Stimulated activated CD8-positive, alpha-beta memory T cell treated with anti-CD3 and anti-CD28 coated beads, Interleukin-15, amount 100 ng/mL, for 1 hour (primary cell): ENCODE results near the gene STK32C.

Experiments
- DNase-seq: peaks from one replicate; pipeline ENCODE4 v3.0.0-alpha.2; 2020; ENCODE audit warnings: low read depth

Gene STK32C

DNA sequence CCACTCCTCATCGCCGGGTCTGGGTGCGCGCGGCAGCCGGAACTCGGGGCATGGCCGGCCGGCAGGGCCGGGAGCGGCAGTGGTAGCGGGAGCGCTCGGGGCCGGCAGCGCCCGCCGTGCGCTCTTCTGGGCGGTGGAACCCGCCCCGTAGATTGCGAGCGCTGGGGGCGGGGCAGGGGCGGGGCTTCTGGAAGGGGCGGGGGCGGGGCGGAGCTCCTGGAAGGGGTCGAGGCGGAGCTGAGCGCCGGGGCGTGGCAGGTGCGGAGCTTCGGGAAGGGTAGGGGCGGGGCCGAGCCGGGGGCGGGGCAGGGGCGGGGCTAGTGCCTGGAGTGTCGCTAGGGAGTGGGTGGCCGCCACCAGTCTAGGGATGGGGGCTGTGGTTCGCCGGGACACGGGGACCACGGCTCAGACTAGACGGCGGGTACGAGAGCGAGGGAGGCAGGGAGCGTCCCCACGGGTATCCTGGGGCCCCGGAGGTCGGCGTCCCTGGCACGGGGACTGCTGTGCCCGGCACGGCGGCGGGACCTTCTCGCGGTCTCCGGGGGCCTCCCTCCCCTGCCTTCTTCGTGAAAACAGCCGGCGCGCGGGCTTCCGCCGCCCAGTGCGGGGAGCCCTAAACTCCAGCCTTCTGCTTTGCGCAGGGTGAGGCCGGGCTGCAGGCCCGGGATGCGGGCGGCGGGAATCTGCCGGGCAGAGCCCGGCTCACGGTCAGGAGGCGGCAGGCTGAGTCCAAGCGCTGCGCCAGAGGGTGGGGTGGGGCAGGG is at the start of gene STK32C:
TSS of gene STK32C (minus strand) at position 128 of the 764 bp plus-strand sequence. CDS start at position 11, 117 bp downstream.
- peak; percentile 78 for DNase-seq

DNA sequence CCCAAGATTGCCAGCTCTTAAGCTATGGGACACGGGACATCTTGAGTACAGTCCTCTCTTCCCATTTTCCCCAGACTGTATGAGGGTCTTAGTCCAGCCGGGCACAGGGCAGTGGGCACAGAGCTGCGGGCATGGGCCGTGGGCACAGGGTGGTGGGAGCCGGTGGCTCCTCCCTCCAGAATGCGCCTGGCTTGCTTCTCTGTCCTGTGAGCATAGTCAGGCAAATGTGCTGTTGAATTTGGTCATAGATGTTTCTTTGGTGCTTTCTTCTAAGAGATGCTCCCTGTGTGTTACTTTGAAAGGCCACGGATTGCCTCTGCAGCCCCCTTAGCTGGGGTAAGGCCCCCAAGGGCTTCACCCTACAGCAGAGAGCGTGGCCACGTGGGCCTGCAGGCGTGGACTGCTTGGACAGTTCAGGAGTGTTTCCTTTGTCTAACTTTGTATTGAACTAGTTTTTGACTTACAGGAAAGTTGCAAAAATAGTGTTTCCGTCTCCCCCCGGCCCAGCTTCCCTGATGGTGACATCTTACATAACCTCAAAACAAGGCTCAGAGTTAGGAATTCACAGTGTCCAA is 49.0 kb upstream of the STK32C start:
- DNase-seq: no peak

DNA sequence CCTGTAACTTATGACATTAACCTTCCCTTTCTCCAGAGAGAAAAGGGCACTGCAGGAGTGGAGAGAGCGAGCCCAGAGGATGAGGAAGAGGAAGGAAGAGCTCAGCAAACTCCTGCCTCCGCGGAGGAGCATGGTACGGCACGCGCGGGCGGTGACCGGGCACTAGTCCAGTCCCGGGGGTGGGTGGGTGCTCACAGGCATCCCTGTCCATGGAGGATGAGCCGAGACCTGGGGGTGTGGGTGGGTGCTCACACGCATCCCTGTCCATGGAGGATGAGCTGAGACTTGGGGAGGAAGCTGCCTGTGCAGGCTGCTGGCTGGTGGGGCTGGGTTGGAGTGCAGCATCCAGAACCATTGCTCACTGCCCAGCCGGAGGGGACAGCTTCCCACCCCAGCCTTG is 48.0 kb upstream of the STK32C start:
- no peak for DNase-seq

DNA sequence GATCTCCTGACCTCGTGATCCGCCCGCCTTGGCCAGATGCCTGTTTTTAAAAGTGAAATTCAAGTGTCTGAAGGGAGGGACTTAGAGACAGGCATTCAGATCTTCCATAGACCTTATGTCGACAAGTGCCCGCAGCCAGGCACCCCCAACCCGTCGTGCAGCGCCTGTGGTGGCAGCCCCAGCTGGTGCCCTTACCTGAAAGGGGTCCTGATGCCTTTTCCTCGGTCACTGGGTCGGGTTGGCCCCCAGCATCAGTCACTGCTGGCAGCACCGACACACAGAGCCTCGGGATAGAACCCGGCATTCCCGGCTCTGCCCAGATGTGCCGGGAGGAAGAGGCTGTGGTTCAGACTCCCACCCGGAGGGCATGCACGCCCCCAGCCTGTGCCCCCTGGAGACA is 47.5 kb upstream of the STK32C start:
- no peak for DNase-seq

DNA sequence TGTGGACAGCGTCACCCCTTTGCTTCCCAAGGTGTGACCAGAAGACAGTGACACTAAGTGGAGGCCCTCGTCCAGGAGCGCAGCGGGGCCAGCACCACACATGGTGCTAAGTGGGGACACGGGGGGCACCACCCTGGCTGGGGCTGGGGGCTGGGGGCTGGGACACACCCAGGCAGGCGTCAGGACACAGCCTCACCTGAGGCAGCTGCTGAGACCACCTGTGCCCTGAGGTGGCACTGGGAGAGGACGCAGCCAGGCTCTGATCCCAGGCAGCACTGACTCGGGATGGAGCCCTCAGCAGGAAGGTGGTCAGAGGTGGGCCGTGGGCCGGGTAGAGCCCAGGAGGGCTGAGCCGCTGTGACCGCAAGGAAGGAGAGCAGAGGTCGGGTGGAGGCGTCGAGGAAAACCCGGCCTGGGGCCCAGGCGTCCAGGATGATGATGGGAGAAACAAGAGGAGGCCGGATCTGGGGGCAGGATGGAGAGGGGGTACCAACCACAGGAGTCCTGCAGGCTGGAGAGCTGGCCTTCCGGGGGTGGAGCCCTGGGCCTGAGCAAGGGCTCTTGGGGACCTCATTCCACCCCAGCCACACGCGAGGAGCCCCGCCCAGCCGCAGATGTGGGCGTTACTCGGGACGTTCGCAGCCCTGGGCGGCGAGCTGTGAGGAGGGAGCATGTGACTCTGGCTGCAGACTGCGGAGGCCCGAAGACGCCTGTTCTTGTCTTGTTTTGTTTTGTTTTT is 46.8 kb upstream of the STK32C start:
- DNase-seq: no peak

DNA sequence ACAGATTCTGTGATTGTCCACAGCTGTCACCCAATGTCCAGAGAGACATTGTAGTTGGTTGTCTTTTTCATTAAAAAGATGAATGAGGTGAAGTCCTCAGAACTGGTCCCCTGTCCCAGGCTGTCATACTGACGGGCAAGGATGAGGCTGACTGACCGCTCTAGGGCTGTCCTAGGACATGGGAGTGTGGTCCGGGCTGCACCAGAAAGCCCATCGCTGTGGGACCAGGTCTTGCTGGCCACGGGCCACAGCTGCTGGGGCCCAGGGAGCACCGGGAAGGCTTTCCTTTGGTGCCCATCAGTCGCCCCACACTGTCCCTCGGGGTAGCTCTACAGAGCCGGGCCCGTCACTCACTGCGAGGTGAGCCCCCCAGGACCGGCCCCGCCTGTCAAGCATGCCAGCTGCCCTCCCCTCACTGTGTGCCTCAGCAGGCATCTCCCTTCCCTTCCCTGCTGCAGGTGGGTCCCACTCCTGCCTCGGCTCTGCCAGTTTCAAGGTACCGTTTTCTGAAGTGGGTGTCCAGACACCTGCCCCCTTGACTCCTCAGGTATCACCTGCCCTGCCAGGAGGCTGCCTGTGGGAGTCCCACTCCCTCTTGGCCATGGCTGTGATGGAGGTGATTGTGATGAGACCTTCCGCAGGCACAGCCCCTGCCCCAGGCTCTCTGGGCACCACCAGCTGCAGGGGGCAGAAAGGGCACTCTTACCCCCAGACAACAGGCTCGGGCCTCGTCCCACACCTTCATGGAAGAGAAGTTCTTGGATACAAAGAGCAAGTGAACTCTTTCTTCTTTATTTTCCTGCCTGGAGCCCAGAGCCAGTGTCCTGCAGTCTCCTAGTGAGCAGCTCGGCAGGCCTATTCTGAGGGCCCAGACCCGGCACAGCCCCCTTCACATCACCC is 46.0 kb upstream of the STK32C start:
- no peak for DNase-seq

DNA sequence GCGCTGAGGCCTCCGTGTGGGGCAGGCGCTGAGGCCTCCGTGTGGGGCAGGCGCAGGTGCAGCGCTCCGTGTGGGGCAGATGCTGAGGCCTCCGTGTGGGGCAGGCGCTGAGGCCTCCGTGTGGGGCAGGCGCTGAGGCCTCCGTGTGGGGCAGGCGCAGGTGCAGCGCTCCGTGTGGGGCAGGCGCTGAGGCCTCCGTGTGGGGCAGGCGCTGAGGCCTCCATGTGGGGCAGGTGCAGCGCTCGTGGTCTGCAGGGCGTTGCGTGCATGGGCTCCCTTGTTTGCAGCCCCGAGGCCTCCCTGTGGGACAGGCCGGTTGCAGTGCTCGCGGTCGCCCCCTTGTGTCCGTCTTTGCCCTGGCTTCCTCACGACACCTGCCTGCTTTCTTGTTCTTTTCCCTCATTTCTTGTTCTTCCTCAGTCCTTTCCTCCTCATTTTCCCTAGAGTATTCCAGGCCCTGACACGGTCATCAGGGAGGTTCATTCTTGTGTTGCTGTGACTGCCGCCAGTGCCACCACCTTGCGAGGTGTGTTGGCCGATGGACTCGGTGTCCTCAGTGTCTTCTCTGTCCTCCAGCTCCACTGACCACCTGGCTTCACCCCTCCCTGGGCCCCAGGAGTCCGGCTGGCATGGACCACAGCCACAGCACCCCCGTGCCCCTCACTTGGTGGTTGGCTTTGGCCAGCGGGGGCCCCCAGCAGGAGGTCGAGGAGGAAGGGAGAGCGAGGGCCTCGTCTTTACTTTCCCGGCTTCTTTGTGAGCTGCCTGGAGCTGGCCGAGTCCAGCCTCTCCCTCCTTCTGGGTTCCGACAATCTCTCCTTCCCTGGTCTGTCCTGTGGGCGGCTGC is 44.9 kb upstream of the STK32C start:
- peak; percentile 65 for DNase-seq

DNA sequence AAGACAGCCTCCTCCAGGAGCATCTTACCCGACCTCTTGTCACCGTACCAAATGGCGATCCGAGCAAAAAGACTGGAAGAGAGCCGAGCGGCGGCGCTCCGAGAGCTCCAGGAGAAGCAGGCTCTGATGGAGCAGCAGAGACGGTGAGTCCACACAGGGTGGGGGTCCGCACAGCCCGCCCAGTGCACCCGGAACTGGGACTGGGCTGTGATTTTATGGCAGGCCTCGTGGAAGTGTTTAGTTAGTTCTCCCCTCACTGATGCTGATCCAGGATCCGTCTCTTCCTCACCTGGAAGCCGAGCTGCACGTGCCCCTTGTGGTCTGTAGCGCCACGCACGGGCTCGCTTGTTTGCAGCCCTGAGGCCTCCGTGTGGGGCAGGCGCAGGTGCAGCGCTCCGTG is 43.9 kb upstream of the STK32C start:
- DNase-seq: no peak

DNA sequence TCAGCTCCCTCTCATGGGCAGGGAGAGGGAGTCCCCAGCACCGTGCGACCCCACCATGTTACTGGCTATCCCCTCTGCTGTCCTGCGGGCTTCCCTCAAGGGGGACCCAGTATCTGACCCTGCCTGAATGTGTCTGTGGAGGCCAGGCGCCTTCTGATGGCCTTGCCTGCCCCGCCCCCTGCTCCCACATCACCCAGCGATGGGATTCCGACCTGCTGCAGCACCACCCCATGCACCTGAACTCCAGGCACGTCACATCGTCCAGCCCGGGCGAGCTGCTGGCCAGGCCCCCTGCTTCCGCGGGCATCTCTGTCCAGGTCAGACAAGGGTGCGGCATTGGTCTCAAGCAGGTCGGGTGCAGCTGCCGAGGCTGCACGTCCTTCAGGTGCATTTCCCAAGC is 43.2 kb upstream of the STK32C start:
- no peak for DNase-seq

DNA sequence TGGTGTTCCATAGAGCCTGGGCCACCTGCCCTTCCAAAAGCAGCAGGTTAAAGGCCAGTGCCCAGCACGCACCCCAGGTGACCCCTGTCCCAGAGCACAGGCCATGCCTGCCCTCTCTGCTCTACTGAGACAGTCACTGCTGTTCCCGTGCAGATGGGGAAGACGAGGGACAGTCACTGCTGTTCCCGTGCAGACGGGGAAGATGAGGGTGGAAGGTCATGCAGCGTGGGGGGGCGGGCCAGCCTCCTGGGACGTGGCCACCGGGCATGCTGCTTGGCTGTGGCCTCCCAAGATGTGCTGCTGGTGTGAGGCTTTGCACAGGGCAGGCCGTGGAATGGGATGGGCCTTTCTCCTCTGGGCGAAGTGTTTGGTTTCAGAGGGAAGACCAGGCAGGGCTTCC is 42.6 kb upstream of the STK32C start:
- DNase-seq: no peak

DNA sequence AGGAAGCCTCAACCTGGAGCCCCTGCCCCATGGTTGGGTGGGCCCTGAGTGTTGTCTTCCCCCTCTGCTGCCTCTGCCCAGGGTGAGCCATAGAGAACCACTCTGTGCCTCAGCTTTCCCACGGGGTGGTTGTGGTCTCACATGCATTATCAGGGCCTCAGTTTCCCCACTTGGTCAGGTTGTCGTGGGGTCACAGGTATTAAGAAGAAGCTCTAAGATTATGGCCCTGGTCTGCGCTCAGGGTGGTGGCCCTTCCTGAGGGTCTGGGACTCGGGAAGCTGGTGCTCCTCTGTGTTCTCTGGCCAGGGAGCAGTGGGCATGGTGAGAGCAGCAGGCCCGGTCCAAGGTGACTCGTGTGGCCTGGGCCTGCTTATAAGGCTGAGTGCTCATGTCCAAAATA is 42.0 kb upstream of the STK32C start:
- DNase-seq: no peak

DNA sequence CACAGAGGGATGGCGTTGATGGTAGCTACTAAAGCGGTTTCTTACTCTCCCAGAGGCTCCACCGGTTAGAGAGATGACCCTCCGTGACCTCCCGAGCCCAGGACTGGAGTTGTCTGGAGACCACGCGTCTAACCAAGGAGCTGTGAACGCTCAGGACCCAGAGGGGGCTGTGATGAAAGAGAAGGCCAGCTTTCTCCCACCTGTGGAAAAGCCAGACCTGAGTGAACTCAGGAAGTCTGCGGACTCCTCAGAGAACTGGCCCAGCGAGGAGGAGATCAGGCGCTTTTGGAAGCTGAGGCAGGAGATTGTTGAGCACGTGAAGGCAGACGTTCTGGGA is 40.1 kb upstream of the STK32C start:
- no peak for DNase-seq

DNA sequence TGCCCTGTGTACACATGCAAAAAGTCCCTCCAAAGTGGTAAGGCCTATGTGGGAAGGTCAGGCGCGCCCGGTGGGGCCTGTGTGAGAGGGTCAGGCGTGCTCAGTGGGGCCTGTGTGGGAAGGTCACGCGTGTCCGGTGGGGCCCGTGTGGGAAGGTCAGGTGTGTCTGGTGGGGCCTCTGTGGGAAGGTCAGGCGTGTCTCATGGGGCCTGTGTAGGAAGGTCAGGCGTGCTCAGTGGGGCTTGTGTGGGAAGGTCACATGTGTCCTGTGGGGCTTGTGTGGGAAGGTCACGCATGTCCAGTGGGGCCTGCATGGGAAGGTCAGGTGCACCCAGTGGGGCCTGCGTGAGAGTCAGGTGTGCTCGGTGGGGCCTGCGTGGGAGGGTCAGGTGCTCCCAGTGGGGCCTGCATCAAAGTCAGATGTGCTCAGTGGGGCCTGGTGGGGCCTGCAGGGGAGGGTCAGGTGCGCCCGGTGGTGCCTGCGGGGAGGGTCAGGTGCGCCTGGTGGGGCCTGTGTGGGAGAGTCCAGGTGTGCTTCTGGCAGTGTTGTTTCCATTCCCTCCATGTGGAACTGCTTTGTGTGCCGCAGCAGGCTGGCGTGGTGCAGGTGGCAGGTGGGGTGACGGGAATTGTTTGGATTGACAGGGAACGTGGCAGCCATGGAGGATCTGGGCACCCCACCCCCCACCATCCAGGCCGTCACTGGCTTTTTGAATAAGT is 39.6 kb upstream of the STK32C start:
- DNase-seq: no peak

DNA sequence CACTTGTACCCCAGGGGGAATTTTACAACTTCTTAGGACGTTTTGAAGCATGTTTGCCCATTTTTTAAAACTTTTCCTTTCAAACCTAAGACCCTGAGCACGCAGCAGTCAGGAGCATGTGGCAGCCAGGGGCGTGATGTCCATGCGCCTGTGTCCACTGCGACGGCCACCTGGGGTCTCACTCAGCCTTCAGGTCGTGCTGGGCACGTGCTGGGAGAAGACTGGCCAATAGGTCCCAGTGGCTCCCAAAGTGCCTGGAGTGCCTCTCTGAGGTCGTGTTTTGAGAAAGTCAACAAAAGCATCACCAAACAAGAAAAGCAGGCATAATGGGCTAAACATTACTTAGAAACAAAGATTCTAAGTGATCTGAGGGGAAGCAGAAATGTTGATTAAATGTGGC is 39.1 kb upstream of the STK32C start:
- DNase-seq: no peak

DNA sequence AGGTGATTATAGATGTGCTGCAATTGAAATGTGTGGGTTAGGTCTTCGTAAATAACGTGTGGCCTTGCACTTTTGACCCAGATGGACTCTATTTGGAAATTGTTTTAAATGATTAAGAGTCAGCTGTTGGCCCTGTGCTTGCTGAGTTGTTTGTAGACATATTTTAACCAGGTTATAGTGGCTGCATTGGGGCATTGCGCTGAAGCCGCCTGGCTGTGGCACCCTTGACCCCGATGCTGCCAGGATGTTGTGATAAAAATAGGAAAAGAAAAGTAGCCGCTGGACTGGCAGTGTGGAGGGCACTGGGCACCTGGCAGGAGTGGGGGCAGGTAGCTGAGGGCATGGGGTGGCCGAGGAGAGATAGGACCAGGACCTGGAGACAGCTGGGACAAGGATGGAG is 37.6 kb upstream of the STK32C start:
- DNase-seq: no peak

DNA sequence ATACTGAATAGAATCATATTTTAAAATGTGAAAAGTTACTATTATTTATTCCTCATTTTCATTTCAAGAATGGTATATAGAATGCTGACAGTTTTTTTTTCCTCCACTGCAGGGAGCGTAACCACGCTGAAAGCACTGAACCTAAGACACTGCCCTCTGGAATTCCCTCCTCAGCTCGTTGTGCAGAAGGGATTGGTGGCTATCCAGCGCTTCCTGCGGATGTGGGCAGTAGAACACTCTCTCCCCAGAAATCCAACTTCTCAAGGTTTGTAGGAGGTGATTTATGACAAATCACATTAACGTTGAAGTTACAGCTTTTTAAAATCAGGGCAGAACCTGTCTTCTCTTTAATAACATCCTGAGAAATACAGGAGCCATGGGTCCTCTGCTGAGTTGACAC is 36.6 kb upstream of the STK32C start:
- DNase-seq: no peak

DNA sequence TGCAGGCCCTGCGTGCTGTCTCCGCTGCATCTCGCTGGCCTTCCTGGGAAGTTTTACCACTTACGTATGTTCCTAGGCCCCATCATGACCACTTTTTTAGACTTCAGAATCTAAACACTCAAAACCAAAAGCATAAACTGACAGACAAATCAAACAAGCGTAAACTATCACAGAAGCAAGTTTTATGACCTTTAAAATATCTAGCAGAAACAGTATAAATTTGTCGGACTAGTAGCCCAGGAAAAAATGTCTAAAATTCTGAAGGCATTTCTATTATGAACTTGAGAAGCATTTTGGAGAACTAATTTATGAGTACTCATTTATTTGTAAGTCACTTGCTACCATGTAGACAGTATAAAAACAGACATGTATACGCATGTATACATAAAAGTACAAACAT is 34.8 kb upstream of the STK32C start:
- DNase-seq: no peak

DNA sequence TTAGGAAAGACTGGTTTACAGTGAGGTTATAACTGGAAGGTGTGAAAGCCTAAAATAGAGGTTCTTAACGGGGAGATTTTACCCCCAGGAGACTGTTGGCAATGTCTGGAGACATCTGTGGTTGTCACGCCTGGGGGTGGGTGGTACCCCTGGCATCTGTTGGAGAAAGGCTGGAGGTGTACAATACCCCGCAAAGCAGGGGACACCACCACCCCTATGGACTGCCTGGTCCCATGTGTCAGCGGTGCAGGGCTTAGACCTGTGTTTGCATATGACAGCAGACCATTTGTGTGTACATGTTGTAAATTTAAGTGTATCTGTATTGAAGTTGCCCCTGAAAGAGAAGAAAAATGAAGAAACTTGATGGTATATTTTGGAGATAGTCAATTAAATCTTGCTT is 34.0 kb upstream of the STK32C start:
- no peak for DNase-seq

DNA sequence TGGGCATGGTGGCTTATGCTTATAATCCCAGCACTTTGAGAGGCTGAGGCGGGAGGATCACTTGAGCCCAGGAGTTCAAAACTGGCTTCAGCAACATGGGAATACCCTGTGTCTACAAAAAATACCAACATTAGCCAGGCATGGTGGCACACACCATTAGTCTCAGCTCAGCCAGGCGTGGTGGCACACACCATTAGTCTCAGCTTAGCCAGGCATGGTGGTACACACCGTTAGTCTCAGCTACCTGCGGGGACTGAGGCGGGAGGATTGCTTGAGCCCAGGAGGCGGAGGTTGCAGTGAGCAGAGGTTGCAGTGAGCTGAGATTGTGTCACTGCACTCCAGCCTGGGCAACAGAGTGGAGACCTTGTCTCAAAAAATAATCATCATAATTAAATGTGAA is 33.3 kb upstream of the STK32C start:
- DNase-seq: no peak

DNA sequence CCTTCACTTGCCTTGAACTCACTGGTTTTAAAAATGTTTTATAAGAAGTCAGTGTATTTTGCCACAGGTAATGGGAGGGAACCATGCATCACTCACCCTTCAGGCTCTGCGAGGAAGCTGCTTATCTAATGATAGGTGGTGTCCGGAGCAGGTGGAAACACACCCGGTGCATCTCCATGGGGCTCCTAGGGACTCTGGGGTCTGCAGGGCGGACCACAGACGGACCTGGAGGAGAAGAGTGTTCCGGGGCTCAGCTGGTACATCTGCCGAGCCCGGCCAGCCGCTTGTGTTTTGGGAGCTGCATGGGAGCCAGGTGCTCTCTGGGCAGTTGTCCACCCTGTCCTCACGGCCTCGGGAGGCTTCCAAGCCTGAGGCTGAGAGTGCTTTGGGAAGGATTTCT is 31.5 kb upstream of the STK32C start:
- no peak for DNase-seq

DNA sequence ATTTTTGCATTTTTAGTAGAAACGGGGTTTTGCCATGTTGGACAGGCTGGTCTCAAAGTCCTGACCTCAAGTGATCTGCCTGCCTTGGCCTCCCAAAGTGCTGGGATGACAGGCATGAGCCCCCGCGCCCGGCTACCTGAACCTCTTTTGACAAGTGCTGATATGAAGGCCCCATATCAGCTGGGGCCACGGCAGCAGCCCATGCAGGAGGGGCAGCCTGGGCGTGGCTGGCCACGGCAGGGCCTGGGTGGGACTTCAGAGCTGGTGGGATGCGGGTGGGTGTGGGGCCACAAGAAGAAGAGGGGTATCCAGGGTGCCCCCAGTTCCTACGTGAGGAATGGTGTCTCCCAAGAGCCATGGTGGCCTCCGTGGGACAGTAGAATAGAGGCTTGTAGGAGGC is 31.1 kb upstream of the STK32C start:
- no peak for DNase-seq
